Bone marrow (tissue), 2 donors: ENCODE results near the gene DIAPH3.

Experiments
- DNase-seq, 2 donors: peaks; one replicate each; lab custom pipeline; 2025; lab: John Stamatoyannopoulos, UW

DIAPH3 gene

GRCh38 chr13:59721926-59722910, 441.5 kb downstream of the DIAPH3 start:
- DNase-seq, result peak in 1 of 2 donors; percentile 22

GRCh38 chr13:59715611-59716010, 448.1 kb downstream of the DIAPH3 start:
- no peak for DNase-seq

- no peak for DNase-seq
Observed at GRCh38 chr13:59710996-59711701, 452.6 kb downstream of the DIAPH3 start.

- no peak for DNase-seq
Observed at GRCh38 chr13:59710416-59710815, 453.3 kb downstream of the DIAPH3 start.

GRCh38 chr13:59706101-59706976, 457.4 kb downstream of the DIAPH3 start:
- DNase-seq, result no peak

GRCh38 chr13:59702269-59702668, 461.5 kb downstream of the DIAPH3 start:
- DNase-seq, result no peak

GRCh38 chr13:59701261-59701660, 462.5 kb downstream of the DIAPH3 start:
- no peak for DNase-seq

- DNase-seq, result no peak
Observed at GRCh38 chr13:59700281-59700680, 463.4 kb downstream of the DIAPH3 start.

- no peak for DNase-seq
Observed at GRCh38 chr13:59696271-59696670, 467.5 kb downstream of the DIAPH3 start.

- no peak for DNase-seq
Observed at GRCh38 chr13:59691501-59692066, 472.1 kb downstream of the DIAPH3 start.

GRCh38 chr13:59690857-59691500, 472.7 kb downstream of the DIAPH3 start:
- no peak for DNase-seq

GRCh38 chr13:59689057-59689456, 474.7 kb downstream of the DIAPH3 start:
- no peak for DNase-seq

GRCh38 chr13:59686798-59687394, 476.8 kb downstream of the DIAPH3 start:
- no peak for DNase-seq

GRCh38 chr13:59684105-59684504, 479.6 kb downstream of the DIAPH3 start:
- DNase-seq, result no peak

GRCh38 chr13:59681636-59682311, 482.0 kb downstream of the DIAPH3 start:
- DNase-seq, result no peak

GRCh38 chr13:59680429-59681024, 483.2 kb downstream of the DIAPH3 start:
- no peak for DNase-seq

- no peak for DNase-seq
Observed at GRCh38 chr13:59679254-59679653, 484.5 kb downstream of the DIAPH3 start.

GRCh38 chr13:59677966-59678814, 485.5 kb downstream of the DIAPH3 start:
- peak in 1 of 2 donors; percentile 40 for DNase-seq

GRCh38 chr13:59677430-59677829, 486.3 kb downstream of the DIAPH3 start:
- DNase-seq, result no peak
